Measurements from ENCODE around the gene PGGT1B.

DNA sequence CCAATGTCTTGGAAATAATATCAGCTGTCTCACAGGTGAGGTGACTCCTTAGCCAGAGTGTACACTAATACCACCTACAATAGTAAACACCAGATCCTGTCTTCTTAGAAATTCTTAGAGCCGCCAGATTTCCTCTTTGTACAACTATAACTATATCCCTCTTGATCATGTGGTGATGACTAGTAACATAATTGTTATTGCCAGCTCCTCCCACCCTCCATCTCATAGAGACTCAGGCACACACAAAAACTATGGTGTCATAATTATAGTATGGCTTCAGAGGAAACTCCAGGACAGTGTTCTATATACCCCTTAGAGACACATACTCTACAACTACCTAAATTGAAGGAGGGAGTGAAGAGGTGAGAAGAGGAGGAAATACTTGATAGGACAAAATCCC, 33.1 kb downstream of the PGGT1B start:
- no peak for TF ChIP-seq CTCF (conservative IDR thresholded peaks at IDR 0.05; ENCODE audit: low read length)
- no peak for TF ChIP-seq EZH2phosphoT487 (IDR thresholded peaks at IDR 0.05; ENCODE audit: borderline replicate concordance)

Data from Loucy (cell line).